ENCODE measurements around the gene CYP8B1. TPM values are rescaled to one million over a fixed set of nuclear protein-coding genes. Genes with fewer than 3 reads are reported as not detected.

The CYP8B1 gene
- total and polyA plus RNA-seq, 9 of the 15 experiments (the other 6 are each of a cell fraction or from before 2014, with no cell fraction given) = 0.04 TPM; not detected in 8

- TF ChIP-seq ARID4B (CRISPR knock-in tag; IDR thresholded peaks at IDR 0.05) (no peak), KLF10 (CRISPR knock-in tag; IDR thresholded peaks at IDR 0.05) (no peak), ZNF785 (CRISPR knock-in tag; IDR thresholded peaks at IDR 0.05) (no peak), RHOXF2B (CRISPR knock-in tag; conservative IDR thresholded peaks at IDR 0.05) (no peak), ZNF140 (CRISPR knock-in tag; IDR thresholded peaks at IDR 0.05) (no peak), ZNF668 (CRISPR knock-in tag; IDR thresholded peaks at IDR 0.05) (no peak), IRF2 (CRISPR knock-in tag; IDR thresholded peaks at IDR 0.05) (no peak), CREB3L1 (IDR thresholded peaks at IDR 0.05; ENCODE audit: borderline replicate concordance, low read depth) (no peak), DIDO1 (tag; IDR thresholded peaks at IDR 0.05; ENCODE audit: low read depth) (no peak), ZBTB5 (IDR thresholded peaks at IDR 0.05) (no peak), PCBP2 (IDR thresholded peaks at IDR 0.05; ENCODE audit: low read depth, low read length, poor library complexity, severe bottlenecking) (no peak), DMBX1 (CRISPR knock-in tag; IDR thresholded peaks at IDR 0.05; ENCODE audit: borderline replicate concordance) (0 out of 2 replicates have a peak, but pooled peaks have one; percentile 27), NR1H2 (CRISPR knock-in tag; IDR thresholded peaks at IDR 0.05) (no peak), ZNF696 (CRISPR knock-in tag; conservative IDR thresholded peaks at IDR 0.05) (no peak), ZC3H8 (IDR thresholded peaks at IDR 0.05) (no peak), ZNF639 (CRISPR knock-in tag; conservative IDR thresholded peaks at IDR 0.05 in 1 of 2, IDR thresholded peaks at IDR 0.05 in 1 of 2) (0 out of 4 replicates have a peak, but pooled peaks of 1 of the 2 experiments have one; percentile 24), CBX1 (IDR thresholded peaks at IDR 0.05; ENCODE audit: low read depth) (no peak)
These were observed 19.9 kb downstream of the CYP8B1 start (continued) for GRCh38 chr3:42855547-42856380.

All from K562 (cell line).